Embryonic facial prominence (tissue), 1 donor: Measurements from ENCODE around the gene UAP1L1.

Source experiments
- DNase-seq: peaks from one replicate; pipeline ENCODE4 v3.0.0-alpha.2; 2016; ENCODE audit errors: extremely low spot score

Gene UAP1L1

GRCh38 chr9:137096785-137097546 lies 19.6 kb downstream of the UAP1L1 start:
- DNase-seq = no peak

DNA sequence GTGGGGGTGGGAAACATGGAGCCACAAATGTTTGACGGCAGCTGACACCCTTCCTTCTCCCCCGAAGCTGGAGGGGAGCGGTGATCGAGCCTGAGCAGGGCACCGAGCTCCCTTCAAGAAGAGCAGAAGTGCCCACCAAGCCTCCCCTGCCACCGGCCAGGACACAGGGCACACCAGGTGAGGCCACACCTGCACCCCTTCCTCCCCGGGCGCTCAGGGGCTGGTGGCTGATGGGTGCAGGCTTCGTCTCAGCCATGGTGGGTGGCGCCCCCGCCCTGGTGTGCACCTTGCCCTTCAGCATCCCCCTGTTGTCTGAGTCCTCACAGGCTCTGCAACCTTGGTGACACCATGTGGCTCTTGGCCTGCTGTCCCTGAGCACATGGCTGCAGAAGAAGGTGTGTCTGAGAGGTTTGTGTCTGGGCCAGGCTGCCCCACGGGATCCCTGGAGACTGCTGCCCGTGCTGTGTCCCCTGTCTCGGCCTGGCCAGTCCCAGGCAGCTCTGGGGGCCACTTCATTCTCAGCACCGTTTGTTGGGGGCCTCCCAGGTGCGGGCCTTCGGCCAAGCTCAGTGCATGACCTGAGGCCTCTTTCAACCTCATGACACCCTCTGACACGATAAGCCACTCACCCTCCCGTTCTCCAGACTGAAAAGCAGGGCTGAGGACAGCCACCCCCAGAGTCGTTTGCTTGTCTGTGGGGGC lies 20.6 kb downstream of the UAP1L1 start:
- no peak for DNase-seq

- no peak for DNase-seq
These were observed 21.9 kb downstream of the UAP1L1 start for GRCh38 chr9:137099231-137099630.

DNA sequence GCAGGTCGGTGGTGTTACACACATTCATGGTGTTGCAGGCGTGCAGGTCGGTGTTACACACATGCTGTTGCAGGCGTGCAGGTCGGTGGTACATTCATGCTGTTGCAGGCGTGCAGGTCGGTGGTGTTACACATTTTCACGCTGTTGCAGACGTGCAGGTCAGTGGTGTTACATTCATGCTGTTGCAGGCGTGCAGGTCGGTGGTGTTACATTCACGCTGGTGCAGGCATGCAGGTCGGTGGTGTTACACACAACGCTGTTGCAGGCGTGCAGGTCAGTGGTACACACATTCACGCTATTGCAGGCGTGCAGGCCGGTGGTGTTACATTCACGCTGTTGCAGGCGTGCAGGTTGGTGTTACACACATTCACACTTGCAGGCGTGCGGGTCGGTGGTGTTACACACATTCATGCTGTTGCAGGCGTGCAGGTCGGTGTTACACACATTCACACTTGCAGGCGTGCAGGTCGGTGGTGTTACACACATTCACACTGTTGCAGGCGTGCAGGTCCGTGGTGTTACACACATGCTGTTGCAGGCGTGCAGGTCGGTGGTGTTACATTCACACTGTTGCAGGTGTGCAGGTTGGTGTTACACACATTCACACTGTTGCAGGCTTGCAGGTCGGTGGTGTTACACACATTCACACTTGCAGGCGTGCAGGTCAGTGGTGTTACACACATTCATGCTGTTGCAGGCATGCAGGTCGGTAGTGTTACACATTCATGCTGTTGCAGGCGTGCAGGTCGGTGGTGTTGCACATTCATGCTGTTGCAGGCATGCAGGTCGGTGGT lies 26.1 kb downstream of the UAP1L1 start:
- no peak for DNase-seq

DNA sequence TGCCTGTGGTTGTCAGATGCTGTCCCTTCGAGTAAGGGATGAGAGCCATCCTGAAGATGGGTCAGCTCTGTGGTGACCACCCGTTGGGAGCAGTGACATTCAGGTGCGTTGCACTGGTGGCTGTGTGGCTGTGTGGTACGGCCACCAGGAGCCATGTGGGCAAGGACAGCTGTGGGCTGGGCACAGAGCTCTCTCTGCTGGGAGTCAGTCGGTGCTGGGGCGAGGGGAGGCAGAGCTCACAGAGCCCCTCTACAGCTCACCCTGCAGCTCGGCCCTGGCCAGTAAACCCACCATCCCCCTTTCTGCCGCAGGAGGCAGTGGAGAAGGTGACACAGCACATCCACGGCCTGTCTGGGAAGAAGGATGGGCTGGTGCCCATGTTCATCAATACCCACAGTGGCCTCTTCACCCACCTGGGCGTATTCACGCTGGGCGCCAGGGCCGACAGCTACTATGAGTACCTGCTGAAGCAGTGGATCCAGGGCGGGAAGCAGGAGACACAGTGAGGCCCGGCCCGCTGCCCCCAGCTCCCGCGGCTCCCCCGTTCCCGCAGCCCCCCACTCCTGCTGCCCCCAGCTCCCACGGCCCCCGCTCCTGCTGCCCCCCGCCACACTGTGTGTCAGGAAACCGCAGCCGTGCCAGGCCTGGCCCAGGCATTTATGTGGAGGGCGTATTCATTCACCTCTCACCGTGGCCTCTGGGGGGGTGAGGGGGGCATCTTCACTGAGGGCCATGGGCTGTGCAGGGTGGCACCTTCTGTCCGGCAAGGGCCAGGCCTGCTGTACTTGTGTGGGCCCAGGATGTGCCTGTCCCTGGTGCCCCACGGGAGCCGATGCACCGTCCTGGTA lies 28.7 kb downstream of the UAP1L1 start:
- DNase-seq = no peak

DNA sequence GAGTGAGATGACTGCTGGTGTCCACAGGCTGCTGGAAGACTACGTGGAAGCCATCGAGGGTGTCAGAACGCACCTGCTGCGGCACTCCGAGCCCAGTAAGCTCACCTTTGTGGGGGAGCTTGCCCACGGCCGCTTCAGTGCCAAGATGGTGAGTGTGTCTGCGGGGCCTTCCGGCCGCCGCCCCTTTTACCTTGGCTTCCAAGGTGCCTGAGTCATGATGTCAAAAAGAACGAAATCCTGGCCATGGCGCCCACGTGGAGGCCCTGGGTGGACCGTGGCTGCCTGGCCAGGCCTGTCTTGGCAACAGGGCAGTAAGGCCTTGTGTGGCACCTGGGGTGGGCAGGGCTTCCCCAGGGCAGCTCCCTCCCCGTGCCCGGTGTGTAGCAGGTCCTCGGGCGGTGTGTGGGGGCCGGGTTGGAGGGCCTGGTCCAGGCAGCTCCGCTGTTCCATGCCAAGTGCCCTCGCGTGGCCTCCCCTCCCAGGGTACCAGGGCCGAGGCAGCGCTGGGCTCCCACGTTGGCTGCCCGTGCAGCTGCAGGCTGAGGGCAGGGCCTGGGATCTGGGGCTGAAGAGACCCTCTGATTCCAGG lies 29.4 kb downstream of the UAP1L1 start:
- DNase-seq = no peak

GRCh38 chr9:137107312-137107921 lies 30.1 kb downstream of the UAP1L1 start:
- DNase-seq = no peak

DNA sequence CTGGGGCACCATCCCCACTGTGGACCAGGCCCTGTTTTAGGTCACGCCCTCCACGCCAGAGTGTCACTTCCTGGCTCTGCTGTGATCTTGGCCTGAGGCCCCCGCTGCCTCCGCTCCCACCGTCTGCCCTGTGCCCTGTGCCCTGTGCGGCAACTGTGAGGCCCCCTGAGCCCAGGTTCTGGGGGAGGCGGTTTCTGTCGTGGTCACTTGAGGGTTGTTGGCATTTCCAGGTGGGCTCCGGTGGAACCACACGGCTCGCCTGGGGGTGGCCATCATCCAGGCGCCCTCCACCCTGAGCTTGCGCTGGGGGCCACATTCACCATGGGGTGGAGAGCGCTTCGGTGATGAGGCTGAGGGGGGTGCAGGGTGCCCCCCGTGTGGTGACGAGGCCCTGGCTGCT lies 30.7 kb downstream of the UAP1L1 start:
- DNase-seq = no peak

- DNase-seq = no peak
These were observed 31.4 kb downstream of the UAP1L1 start for GRCh38 chr9:137108608-137109249.

GRCh38 chr9:137109250-137110146 lies 32.2 kb downstream of the UAP1L1 start:
- DNase-seq = no peak

DNA sequence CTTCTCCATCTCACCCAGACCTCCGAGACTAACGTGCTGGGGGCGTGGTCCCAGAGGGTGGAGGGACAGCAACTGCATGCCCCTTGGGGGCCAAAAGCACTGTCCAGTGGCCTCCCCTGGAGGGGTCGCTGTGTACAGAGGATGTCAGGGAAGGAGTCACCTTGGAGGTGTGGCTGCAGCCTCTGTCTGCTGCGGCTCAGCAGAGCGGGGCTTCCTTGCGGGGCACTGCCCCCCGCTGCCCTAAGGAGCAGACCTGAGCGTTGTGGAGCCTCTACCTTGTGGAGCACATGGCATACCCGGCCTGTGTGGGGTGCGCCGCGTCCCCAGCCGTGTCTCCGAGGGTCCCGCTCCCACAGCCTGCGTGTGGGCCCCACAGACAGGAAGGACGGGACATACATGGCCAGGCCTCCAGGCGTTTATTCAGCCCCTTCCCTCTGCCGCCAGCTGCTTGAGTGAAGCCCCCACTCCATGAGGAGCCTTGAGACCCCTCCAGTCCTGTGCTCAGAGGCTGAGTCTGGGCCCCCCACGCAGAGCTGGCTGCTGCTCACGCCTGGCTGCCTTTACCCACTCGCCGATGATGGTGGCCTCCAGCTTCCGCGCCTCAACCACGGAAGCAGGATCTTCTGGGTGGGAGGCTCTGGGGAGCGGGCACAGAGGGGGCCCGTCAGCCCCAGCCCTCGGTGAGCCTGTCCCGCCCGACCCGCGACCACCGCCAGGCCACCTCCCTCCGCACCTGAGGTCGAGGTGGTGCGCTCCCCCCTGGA lies 33.0 kb downstream of the UAP1L1 start:
- DNase-seq = no peak

- DNase-seq = no peak
These were observed 33.8 kb downstream of the UAP1L1 start for GRCh38 chr9:137110911-137111787.

DNA sequence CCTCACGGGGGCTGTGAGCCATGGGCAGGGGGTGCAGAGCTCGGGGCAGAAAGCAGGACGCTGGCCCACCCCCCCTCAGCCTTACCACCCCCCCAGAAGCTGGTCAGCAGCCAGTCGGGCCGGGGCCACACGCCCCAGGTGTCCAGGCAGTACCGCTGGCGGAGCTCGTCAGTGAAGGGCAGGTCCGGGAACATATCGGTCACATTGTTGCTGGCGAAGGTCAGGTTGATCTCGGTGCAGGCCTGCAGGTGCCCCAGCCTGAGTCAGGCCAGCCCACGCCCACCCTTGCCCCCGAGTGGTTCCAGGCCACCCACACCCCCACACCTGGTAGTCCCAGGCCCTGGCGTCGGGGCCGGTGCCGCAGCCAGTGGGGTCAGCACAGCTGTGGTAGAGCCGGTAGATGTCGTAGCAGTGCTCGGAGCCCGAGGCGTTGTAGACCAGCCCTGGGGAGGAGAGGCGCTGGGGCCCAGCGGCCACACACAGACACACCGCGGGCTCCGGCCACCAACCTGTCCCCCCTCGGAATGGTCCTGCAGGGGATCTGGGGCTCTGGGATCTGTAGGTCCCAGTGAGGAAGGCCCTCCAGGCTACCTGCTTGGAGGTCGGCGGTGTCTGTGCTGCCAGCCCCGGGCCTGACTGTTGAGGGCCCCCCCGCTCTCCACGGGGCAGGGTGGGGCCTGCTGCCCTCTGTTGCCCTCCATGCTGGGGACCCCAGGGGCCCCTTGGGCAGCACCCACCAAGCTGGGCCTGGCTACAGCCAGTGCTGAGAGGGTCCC lies 34.7 kb downstream of the UAP1L1 start:
- no peak for DNase-seq

- DNase-seq = no peak
These were observed 35.5 kb downstream of the UAP1L1 start for GRCh38 chr9:137112564-137113384.

- DNase-seq = no peak
These were observed 36.3 kb downstream of the UAP1L1 start for GRCh38 chr9:137113385-137114159.
